ENCODE results near the gene MAVS.

The MAVS gene

GRCh38 chr20:3846740-3847428, at the start of gene MAVS:
Gene MAVS, plus strand, starts transcription at chr20:3846834. Its CDS starts 7,791 bp downstream, at chr20:3854625.
- peak; percentile 90 for DNase-seq

- DNase-seq: no peak
Measured at GRCh38 chr20:3797226-3797545, 49.4 kb upstream of the MAVS start.

- DNase-seq: peak; percentile 64
Measured at GRCh38 chr20:3797592-3798372, 48.9 kb upstream of the MAVS start.

DNA sequence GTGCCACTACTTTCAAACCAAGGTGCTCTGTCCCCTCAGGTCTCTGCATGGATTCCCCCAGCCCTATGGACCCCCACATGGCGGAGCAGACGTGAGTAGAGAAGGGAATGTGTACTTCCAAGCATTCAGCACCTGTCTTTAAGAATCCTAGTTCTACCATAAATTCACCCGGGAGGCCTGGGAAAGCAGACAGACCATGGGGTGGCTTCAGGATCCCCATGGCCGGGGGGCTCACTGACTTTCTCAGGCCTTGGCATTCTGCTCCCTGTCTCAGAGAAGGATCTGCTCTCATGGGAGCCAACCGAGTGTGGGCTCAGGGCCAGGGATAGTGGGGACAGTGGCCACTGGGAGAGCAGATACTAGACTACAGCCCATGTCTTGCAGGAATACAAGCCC, 48.3 kb upstream of the MAVS start:
- DNase-seq: no peak

GRCh38 chr20:3798908-3799248, 47.8 kb upstream of the MAVS start:
- DNase-seq: no peak

DNA sequence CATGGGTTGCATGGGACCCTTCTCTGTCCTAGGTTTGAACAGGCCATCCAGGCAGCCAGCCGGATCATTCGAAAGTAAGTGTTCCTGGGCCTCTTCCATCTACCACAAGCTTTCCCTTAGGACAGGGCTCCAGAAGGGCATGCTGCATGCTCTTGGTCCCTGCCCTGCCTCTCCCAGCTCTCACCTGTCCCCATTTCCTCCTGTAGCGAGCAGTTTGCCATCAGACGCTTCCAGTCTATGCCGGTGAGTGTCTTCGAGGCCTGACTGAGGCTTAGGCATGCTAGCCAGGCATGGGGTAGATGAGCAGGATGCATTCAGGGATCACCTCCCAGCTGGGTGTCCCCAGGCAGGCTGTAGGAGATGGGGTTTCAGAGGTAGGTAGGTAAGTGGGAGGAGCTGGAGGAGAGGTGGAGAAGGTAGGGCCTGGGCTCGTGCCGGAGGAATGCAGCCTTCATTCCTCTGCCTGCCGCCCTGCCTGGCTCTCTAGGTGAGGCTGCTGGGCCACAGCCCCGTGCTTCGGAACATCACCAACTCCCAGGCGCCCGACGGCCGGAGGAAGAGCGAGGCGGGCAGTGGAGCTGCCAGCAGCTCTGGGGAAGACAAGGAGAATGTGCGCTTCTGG, 46.3 kb upstream of the MAVS start:
- no peak for DNase-seq

- DNase-seq: no peak
Measured at GRCh38 chr20:3800878-3801260, 45.8 kb upstream of the MAVS start.

DNA sequence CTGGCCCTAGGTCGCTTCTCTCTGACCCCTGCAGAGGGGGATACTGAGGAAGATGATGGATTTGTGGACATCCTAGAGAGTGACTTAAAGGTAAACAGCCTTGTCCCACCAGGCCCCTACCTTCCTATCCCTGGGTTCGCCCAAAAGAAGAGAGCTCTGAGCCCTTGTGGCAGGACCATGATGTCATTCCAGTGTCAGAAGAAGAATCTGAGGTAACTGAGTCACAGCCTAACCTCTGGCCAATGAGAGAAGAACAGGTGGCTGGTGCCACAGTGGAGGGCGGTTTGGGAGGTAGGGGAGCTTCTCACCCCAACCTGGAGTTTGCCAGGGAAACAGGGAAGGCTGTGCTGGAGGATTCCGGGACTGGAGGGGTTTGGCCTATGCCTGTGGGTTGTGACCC, 45.3 kb upstream of the MAVS start:
- DNase-seq: no peak

- DNase-seq: no peak
Measured at GRCh38 chr20:3801846-3802245, 44.8 kb upstream of the MAVS start.

- no peak for DNase-seq
Measured at GRCh38 chr20:3802524-3803239, 44.0 kb upstream of the MAVS start.

DNA sequence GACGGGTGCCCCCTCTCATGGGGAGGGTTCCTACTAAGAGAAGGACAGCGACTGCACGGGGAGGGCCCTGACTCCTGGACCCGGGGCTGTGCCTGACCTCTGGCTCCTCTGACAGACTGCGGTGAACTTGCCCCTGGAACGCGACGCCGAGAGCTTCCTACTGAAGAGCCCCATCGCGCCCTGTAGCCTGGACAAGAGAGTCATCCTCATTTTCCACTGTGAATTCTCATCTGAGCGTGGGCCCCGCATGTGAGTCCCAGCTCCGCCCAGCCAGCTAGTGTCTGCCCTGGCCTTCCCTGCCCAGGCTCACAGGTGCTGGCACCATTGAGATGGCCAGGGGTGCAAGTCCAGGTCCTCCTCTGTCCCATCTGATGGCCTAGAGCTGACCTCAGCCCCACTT, 43.3 kb upstream of the MAVS start:
- DNase-seq: no peak

- no peak for DNase-seq
Measured at GRCh38 chr20:3803854-3804253, 42.8 kb upstream of the MAVS start.

DNA sequence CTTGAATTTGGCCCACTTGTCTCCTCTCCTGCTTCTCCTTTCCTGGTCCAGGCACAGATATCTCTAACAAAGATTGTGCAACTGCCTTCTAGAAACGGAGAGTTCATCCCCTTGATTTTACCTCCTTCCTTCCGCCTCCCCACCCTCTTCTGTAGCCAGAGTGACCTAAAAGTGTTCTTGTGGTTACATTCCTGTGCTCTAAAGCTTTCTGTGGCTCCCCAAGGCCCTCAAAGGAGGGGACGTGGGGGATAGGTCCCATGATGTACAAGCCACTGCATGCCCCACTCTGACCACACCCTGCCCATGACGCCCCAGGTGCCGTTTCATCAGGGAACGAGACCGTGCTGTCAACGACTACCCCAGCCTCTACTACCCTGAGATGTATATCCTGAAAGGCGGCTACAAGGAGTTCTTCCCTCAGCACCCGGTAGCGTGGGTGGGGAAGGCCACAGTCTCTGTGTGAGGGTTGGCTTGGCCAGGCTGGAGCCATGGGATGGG, 42.3 kb upstream of the MAVS start:
- DNase-seq: no peak

GRCh38 chr20:3804781-3805180, 41.9 kb upstream of the MAVS start:
- DNase-seq: no peak

DNA sequence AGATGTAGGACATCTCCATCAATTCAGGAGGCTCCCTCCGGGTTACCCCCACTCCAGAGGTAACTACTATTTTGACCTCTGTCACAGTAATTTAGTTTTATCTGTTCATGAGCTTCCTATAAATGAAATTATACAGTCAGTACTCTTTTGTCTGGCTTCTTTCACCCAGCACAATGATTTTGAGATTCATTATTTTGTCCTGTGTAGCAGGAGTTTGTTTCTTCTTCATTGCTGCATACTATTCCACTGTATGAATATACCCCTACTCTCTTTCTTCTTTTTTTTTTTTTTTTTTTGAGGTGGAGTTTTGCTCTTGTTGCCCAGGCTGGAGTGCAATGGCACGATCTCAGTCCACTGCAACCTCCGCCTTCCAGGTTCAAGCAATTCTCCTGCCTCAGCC, 38.1 kb upstream of the MAVS start:
- no peak for DNase-seq

DNA sequence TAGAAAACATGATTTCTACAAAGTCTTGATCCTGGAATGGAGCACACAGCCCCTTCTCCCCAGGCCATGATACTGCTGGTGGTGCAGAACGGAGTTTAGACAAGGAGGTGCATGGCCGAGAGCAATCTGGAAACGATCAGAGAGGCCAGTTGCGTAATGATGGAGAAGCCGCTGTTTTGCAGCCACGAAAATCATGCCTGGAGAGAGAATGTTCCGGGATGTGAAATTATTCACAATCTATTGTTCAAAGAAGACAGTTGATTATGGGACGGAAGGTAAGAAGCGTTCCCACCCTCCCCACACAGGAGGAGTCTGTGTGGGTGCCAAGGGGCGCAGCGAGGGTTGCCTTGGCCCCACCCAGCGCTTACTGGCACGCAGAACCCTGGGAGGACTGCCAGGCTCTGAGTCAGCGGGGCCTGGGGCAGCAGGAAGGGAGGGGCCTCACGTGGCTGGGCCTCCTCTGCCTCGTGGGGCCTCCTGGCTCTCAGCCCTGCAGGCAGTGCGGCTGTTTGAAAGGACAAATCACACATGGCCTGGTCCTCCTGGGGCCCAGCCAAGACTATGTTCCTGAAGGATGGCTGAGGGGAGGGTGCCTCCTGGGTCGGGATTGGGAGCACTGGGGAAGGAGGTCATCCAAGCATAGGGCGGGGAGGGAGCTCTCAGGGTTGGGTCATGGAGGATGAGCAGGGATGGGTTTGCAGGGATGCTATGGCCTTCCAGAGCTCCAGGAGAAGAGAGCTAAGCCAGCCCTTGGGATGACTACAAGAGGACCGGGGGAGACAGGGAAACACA, 35.0 kb upstream of the MAVS start:
- DNase-seq: peak; percentile 95

DNA sequence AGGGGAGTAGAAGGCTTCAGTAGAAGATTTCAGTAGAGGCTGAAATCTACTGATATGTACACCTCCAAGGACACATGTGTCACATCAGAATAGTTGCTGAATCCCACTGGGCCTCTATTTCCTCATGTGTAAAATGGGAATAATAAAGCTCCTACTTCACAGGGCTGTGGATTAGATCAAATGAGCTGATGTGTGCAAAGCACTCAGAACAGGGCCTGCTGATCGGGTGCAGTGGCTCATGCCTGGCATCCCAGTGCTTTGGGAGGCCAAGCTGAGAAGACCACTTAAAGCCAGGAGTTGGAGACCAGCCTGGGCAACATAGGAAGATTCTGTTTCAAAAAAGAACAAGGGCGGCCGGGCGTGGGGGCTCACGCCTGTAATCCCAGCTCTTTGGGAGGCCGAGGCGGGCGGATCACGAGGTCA, 34.4 kb upstream of the MAVS start:
- no peak for DNase-seq

GRCh38 chr20:3812975-3813847, 33.4 kb upstream of the MAVS start:
- DNase-seq: no peak

DNA sequence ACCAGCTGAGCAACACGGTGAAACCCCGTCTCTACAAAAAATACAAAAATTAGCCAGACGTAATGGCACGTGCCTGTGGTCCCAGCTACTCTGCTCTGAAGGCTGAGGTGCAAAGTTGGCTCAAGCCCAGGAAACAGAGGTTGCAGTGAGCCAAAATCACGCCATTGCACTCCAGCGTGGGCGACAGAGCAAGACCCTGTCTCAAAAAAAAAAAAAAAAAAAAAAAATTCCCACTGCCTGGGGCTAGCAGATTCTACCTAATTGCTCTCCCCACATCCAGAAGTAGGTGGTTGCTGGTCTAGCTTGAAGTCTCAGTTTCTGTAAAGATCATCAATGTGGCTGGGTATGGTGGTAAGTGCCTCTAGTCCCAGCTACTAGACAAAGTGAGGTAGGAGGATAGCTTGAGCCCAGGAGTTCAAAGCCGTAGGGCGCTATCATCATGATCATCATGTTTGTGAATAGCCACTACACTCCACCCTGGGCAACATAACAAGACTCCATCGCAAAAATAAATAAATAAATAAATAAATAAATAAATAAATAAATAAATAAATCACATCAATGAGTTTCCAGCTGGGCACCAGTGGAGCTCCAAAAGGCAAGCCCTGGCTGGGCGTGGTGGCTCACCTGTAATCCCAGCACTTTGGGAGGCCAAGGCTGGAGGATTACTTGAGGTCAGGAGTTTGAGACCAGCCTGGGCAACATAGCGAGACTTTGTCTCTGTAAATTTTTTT, 32.6 kb upstream of the MAVS start:
- peak; percentile 44 for DNase-seq

GRCh38 chr20:3814928-3815495, 31.6 kb upstream of the MAVS start:
- DNase-seq: no peak
